ENCODE results near the gene CDKN2C.

DNA sequence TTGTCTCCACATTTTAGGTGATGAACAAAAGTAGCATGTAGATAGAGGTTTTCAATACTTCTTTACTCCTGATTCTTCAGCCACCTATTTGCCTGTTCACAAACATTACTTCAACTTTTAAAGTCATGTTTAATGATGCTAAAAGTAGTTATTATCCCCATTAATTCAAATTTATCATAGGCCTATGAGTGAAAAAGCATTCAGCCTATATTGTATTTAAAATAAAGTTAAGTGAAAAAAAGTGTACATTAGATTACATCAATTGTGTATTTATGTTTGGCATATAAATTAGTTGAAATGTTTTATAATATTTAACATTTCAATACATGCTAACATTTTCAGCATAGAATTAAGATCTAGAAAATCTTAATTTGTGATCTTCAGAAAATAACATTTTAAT lies 10.5 kb downstream of the CDKN2C start:
- no peak for TF ChIP-seq RFX5 (IDR thresholded peaks at IDR 0.05; ENCODE audit: low read length)
- TF ChIP-seq, protein P1, sequence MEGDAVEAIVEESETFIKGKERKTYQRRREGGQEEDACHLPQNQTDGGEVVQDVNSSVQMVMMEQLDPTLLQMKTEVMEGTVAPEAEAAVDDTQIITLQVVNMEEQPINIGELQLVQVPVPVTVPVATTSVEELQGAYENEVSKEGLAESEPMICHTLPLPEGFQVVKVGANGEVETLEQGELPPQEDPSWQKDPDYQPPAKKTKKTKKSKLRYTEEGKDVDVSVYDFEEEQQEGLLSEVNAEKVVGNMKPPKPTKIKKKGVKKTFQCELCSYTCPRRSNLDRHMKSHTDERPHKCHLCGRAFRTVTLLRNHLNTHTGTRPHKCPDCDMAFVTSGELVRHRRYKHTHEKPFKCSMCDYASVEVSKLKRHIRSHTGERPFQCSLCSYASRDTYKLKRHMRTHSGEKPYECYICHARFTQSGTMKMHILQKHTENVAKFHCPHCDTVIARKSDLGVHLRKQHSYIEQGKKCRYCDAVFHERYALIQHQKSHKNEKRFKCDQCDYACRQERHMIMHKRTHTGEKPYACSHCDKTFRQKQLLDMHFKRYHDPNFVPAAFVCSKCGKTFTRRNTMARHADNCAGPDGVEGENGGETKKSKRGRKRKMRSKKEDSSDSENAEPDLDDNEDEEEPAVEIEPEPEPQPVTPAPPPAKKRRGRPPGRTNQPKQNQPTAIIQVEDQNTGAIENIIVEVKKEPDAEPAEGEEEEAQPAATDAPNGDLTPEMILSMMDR (IDR thresholded peaks at IDR 0.05): no peak
- TF ChIP-seq, protein P2, sequence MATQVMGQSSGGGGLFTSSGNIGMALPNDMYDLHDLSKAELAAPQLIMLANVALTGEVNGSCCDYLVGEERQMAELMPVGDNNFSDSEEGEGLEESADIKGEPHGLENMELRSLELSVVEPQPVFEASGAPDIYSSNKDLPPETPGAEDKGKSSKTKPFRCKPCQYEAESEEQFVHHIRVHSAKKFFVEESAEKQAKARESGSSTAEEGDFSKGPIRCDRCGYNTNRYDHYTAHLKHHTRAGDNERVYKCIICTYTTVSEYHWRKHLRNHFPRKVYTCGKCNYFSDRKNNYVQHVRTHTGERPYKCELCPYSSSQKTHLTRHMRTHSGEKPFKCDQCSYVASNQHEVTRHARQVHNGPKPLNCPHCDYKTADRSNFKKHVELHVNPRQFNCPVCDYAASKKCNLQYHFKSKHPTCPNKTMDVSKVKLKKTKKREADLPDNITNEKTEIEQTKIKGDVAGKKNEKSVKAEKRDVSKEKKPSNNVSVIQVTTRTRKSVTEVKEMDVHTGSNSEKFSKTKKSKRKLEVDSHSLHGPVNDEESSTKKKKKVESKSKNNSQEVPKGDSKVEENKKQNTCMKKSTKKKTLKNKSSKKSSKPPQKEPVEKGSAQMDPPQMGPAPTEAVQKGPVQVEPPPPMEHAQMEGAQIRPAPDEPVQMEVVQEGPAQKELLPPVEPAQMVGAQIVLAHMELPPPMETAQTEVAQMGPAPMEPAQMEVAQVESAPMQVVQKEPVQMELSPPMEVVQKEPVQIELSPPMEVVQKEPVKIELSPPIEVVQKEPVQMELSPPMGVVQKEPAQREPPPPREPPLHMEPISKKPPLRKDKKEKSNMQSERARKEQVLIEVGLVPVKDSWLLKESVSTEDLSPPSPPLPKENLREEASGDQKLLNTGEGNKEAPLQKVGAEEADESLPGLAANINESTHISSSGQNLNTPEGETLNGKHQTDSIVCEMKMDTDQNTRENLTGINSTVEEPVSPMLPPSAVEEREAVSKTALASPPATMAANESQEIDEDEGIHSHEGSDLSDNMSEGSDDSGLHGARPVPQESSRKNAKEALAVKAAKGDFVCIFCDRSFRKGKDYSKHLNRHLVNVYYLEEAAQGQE (IDR thresholded peaks at IDR 0.05; ENCODE audit: low read depth, low read length): no peak
- TF ChIP-seq, protein P3, sequence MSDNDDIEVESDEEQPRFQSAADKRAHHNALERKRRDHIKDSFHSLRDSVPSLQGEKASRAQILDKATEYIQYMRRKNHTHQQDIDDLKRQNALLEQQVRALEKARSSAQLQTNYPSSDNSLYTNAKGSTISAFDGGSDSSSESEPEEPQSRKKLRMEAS (IDR thresholded peaks at IDR 0.05; ENCODE audit: low read depth): no peak
- no peak for TF ChIP-seq RXRA (IDR thresholded peaks at IDR 0.05; ENCODE audit: borderline replicate concordance, low read depth)
- TF ChIP-seq TEAD4 (IDR thresholded peaks at IDR 0.05; ENCODE audit: borderline replicate concordance, insufficient read depth): no peak

Data from SK-N-SH (cell line).